Left renal cortex interstitium (tissue), 4 donors: ENCODE measurements around the gene NAA38. TPM values are rescaled to one million over a fixed set of nuclear protein-coding genes. Genes with fewer than 3 reads are reported as not detected.
"Not testable (repeated sequence)": the region's sequence is repeated elsewhere in the genome, so short reads cannot be mapped to it uniquely, and the experiment has no call there.

Source experiments
- DNase-seq, 4 donors: peaks; one replicate each; pipeline ENCODE4 v3.0.0-alpha.2; 2013; ENCODE audit warnings: low read depth in 4 of 4, low spot score in 2 of 4, missing footprints in 1 of 4
- polyA plus RNA-seq, 4 donors: library from polyadenylated mRNA; unstranded; fragments of 120-200 nt; gene quantifications; one replicate each; pipeline ENCODE4 v1.2.1, GENCODE V29; 2013; ENCODE audit not compliant: insufficient read length in 4 of 4

NAA38 gene
- polyA plus RNA-seq, 4 donors, result 68.9 to 144 (median 105) TPM

DNA sequence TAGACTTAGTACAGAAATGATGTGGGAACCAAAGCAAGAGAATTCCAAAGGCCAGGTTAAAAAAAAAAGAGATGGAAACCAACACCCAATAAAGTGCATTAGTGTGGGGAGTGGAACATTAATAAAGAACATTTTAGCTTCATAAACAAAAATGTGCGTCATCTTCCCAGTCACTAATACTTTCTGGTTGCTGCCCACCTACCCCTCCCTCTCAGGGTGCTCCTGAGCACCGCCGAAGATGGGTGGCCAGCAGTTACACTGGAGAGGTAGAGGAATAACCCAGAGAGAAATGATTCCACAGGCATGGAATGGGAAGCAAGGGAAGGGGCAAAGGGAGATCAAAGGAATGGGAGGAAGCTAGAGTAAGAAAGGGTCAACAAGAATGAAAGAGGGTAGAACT is 25.3 kb upstream of the NAA38 start:
- DNase-seq, result no peak

DNA sequence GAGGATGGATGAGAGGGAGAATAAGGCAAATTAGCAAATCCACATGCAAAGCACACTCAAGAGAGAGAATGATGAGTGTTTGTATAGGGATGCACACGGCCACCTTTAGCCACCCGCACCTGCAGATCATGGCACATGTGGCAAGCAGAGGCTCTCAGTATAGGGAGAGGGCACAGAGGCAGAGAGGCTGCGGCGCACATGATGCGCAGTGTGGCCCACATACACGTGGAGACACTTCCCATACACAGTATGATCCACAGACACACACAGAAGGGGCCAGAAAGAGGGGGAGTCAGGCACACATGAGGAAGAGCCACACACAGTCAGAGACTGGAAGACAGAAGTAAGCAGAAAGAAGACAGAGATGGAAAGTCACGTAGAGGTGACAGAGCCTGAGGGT is 24.7 kb upstream of the NAA38 start:
- DNase-seq, result no peak

DNA sequence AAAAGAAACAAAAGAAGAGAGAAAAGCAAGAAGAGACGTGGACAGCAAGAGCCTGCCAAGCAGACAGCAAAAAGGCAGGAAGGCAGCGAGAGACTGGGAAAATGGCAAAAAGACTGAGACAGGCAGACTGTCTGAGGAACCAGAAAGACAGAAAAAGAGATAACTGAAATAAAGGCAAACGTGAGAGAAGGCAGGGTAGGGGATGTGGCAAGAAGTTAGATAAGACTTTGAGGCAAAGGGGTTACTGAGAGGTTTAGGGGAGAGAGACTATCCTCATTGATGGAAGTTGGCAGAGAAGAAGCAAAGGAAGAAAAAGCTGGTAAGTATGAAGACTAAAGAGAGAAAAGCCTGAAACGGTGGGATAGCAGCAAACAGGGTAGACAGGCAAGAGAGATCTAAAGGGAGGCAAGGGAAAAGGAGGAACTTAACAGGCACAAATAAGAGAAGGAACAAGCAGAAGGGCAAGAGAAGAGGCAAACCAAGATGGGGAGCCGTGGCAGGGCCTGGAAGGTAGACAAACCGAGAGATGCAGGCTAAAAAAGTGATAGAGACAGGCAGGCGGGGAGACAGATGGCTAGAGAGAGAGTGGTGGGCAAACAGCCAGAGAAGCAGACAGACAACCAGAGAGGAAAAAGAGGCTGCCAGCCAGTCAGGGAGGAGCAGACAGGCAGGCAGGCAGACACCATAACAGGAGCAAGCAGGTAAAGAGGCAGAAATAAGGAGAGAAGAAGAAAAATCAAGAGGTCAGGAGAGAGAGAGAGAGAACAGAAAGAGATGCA is 24.1 kb upstream of the NAA38 start:
- no peak for DNase-seq

DNA sequence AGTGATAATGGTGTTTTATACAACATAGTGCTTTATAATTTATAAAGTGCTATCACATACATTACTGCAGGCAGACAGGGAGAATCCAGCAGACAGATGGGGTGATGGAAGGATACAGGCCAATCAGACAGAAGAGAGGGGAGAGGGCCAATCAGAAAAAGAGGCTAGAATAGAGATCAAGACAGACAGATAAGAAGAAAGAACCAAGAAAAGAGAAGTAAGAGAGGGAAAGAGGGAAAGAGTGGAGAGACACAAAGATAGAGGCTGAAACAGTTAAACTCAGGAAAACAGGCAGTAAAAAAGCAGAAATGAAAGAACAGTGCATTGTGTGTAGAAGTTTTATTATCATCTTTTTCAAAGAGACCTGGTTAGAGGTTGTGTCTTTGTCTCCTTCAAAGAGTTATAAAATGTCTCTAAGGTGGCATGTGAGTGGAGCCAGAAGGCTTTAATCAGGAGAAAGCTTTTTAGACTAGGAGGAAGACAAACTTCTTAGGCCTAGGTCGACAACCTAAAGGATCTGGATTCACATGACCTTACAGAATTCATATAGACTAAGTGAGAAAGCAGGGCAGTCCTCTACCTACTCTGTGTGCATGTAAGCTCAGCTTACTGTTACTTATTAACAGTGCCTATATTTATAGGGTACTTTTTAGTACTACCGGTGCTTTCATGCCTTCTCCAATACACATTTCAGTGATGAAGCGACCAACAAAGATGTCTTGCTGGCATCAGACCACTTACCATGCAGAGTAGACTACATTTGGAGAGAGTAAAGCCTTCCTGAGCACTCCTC is 22.9 kb upstream of the NAA38 start:
- DNase-seq, result no peak

DNA sequence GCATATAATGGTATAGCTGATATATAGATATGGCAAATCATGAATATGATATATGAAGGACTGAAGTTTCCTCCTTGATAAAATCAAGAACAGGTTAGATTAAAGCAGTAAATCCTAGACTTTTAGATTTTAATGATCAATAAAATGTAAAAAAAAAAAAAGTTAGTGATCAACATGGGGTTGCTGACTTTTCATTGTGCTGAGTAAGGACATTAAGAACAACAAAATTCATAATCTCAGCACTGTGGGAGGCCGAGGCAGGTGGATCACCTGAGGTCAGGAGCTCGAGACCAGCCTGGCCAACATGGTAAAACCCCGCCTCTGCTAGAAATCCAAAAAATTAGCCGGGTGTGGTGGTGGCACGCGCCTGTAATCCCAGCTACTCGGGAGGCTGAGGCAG is 20.9 kb upstream of the NAA38 start:
- DNase-seq, result no peak

- DNase-seq, result no peak
These were observed 18.5 kb upstream of the NAA38 start for GRCh38 chr17:7875804-7876370.

DNA sequence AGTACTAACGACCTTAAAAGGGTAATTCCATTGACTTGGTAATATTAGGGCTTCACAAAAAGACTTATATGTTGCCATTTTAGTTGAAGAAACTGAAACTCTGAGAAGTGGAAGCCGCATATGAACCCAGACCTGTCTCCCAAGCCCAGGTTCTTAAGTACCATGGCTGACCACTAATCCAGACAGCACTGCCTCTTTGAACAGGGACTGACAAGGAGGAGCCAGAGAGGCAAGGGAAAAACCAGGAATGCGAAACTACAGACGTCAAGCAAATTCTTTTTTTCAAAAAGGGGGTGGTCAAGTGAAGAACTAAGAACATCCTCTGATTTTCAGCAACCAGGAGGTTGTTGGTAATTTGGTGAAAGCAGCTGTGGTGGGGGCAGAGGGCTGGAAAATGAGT is 15.7 kb upstream of the NAA38 start:
- no peak for DNase-seq

DNA sequence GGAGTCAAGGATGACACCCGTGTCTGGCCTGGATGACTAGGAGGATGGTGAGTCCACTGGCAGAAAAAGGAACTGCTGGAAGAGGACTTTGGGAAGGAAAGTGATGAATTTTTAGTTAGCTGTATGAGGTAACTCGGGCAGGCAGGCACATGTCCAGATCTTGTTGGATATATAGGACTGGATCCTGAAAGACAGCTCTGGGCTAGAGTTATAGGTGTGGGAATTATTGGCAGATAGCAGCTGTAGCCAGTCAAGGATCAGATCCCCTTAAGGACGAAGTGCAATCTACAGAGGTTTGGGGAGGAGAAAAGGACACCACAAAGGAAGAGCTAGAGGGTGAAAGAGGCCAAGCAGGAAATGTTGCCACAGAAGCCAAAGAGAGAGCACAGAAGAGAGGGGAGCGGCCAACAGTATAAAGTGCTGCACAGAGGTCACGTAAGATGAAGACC is 10.5 kb upstream of the NAA38 start:
- no peak for DNase-seq

DNA sequence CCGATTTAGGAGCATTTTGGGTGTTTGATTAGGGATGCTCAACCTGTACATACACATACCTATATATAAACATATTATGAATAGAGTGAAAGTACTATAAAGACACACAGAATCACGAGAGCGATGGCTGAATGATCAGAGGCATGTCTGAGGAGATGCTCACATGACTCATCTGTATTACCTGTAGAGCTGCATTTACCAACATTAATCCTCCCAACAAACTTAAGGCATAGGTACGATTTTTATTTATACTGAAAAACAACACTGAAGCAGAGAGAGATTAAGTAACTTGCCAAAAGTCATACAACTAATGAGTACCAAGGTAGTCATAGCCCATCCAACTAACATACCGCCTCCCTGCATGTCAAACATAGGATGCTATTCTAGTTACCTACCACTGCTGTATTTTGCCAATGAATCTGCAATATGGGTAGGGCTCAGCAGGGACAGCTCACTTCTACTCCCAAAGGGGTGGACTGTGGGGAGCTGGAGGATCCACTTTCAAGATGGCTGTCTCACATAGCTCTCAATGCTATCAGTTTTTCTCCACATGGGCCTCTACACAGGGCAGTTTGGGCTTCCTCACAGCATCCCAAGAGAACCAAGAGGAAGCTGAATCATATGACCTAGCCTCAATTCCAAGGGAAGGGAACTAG is 7.8 kb upstream of the NAA38 start:
- DNase-seq, result no peak

DNA sequence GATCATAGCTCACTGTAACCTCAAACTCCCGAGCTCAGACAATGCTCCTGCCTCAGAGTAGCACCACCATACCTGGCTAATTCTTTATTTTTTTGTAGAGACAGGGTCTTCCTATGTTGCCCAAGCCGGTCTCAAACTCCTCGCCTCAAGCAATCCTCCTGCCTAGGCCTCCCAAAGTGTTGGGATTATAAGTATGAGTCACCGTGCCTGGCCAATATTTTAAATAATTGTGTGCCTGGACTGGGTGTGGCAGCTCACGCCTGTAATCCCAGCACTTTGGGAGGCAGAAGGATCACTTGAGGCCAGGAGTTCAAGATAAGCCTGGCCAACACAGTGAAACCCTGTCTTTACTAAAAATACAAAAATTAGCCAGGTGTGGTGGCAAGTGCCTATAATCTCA is 7.0 kb upstream of the NAA38 start:
- not testable (repeated sequence) for DNase-seq

- DNase-seq, result no peak
These were observed 5.5 kb upstream of the NAA38 start for GRCh38 chr17:7862692-7863437.

GRCh38 chr17:7859028-7859427 is 1.7 kb upstream of the NAA38 start:
- no peak for DNase-seq

DNA sequence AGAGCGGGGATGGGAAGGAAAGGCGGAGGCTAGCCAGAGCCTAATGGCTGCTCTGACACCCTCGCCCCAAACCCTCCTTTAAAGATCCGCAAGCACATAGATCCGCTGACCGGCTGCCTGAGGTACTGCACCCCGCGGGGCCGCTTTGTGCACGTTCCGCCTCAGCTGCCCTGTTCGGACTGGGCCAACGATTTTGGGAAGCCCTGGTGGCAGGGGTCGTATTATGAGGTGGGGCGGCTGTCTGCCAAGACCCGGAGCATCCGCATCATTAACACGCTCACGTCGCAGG is 1.1 kb upstream of the NAA38 start:
- DNase-seq, result no peak

DNA sequence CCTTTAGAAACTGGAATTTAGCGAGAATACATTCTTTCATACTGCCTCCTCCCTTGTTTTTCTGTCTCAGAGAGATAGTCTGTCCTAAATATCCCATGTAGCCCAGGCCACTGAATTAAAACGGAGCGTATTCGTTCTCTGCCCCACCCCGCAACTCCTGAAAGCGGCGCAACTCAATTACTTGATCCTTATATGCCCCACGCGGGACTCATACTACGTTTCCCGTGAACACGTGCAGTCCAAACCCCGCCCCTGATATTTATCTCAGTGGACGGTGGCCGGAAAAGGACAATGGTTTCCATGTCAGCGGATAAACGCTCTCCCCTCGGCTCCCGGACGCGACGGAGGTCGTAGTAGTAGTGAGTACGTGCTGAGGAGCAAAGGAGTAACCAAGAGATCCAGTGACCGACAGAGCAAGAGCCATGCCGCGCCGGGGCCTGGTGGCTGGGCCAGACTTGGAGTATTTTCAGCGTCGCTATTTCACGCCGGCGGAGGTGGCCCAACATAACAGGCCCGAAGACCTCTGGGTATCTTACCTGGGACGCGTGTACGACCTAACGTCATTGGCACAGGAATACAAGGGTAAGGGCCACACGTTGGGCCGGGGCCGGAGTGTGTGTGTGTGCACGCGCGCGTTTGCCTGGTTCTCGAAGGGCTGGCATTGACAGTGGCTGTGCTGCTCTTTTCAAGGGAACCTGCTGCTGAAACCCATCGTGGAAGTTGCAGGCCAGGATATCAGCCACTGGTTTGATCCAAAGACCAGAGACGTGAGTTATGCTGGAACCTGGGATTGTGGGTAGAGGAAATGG is 558 bp upstream of the NAA38 start, which contains the start of gene CYB5D1:
Gene CYB5D1, plus strand, starts transcription at position 291 of the 809 bp plus-strand sequence. Its CDS starts 132 bp downstream, at position 423.
- DNase-seq, result peak in 2 of 4 donors; percentile 93 to 98

- peak in 1 of 4 donors; percentile 28 for DNase-seq
These were observed 1.1 kb downstream of the NAA38 start for GRCh38 chr17:7856011-7856810.

- no peak for DNase-seq
These were observed 1.7 kb downstream of the NAA38 start for GRCh38 chr17:7855660-7856010.

- no peak for DNase-seq
These were observed 2.3 kb downstream of the NAA38 start, which contains the start of gene TMEM88 for GRCh38 chr17:7854851-7855659. Gene TMEM88 (plus strand): TSS chr17:7855066. CDS start chr17:7855075, 9 bp downstream.
